GM18907 (cell line): Measurements from ENCODE around the gene NPRL2.
A peak's percentile ranks its signal among the peaks of the same experiment; 100 is the strongest.

ENCODE experiments used
- ATAC-seq: cut with Tn5 transposase; IDR thresholded peaks from one replicate; pipeline ENCODE4 v1.9.1; 2021; ENCODE audit warnings: mild to moderate bottlenecking, moderate library complexity; ENCODE audit not compliant: unreplicated experiment

NPRL2 gene

GRCh38 chr3:50373146-50374051 lies 22.8 kb upstream of the NPRL2 start:
- no peak for ATAC-seq

DNA sequence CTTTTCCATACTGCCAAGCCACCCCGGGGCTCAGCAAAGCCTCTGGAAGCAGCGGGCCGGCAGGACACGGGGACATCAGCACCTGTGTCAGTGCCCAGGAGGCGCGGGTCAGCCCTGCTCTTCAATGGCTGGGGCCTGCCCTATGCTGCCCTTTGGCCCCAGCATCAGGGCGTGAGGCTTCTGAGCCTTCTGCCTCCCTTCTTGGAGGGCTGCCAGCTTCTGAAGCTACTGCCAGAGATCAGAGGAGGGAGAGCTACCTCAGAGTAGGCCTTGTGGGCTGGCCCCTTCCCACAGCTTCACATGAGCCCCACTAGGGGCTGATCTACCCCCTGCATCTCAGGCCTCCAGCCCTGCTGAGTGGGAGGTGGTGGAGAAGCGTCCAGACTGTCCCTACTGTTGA lies 21.8 kb upstream of the NPRL2 start:
- no peak for ATAC-seq

- ATAC-seq, result no peak
These were observed 20.6 kb upstream of the NPRL2 start for GRCh38 chr3:50371133-50371685.

- ATAC-seq, result no peak
These were observed 20.0 kb upstream of the NPRL2 start for GRCh38 chr3:50370594-50370993.

DNA sequence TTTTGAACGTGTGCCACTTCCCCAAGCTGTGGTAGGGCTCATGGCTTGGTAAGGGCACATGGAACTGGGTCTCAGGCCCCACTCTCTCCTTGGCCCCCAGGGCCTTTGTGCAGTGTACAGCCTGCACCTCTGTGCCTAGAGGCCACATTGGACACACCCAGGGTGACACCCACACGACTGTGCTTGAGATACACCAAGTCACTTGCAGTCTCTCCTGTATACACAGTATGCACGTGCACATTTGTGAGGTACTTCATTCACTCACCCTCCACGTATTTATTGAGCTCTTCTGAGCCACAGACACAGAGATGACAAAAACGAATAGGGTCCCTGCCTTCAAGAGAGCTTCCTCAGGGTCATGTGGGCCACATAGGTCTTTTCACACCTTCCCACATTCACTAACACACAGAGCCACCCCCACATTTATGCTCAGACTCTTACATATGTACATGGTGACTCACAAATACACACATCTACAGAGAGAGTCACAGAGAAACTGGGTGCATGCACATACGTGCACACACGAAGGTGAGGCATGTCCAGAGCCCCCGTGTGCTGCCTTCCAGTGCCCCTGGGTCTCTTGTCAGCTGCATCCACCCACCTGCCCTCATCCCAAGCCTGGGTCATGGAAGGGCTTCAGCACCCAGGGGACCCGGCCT lies 18.6 kb upstream of the NPRL2 start:
- ATAC-seq, result no peak

- no peak for ATAC-seq
These were observed 15.3 kb upstream of the NPRL2 start for GRCh38 chr3:50365842-50366220.

DNA sequence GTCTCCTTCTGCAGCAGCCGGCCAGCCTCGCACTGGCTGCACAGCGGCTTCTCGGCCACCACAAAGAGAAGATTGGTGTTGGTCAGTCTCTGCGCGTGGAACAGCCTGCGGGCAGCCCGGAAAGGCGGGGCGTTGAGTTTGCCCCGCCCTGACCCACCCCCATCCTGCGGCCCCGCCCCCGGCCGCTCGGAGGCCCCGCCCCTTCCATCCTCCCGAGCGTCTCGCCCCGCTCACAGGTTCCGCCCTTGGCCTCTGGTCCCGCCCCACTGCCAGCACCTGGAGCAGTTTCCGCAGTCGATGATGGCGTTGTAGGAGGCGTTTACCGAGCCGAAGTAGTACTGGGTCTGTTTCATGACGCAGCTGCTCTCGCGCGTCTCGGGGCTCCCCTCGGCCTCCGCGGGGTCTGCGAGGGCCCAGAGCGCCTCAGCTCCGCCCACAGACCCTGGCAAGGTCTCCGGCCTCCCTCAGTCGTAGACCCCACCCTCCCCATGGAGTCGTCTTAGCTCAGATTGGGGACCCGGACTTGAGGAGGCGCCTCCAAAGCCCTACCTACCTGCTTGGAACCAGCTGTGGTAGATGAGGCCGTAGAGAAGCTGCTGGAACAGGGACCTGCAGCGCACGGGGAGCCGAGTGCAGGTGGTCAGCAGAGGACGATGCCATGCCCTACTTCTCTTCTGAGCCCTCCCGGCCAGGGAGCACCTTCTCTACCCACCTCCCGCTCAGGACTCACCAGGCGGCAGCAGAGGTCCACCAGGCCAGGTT lies 14.7 kb upstream of the NPRL2 start:
- peak; percentile 82 for ATAC-seq

GRCh38 chr3:50364573-50365079 lies 14.1 kb upstream of the NPRL2 start:
- peak; percentile 8 for ATAC-seq

DNA sequence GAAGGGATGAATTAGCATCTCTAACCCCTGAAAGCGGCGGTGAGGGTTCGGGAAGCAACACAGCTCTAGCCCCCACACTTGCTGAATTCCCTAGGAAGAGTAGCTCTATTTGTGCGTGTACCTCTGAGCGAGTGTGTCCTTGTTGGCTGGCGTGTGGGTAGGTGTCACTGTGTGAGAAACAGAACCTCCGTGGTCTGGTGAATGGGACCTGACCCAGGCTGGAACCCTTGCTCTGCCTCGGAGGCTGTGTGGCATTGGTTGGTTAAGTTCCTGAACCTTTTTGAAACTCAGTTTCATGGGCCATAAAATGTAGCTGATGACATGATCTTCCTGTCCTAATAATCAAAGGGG lies 9.2 kb upstream of the NPRL2 start:
- ATAC-seq, result peak; percentile 16

GRCh38 chr3:50358911-50359759 lies 8.6 kb upstream of the NPRL2 start, which contains the start of gene TMEM115:
TMEM115 (minus strand) TSS chr3:50359521; CDS start chr3:50359063, 458 bp downstream.
- peak; percentile 97 for ATAC-seq

DNA sequence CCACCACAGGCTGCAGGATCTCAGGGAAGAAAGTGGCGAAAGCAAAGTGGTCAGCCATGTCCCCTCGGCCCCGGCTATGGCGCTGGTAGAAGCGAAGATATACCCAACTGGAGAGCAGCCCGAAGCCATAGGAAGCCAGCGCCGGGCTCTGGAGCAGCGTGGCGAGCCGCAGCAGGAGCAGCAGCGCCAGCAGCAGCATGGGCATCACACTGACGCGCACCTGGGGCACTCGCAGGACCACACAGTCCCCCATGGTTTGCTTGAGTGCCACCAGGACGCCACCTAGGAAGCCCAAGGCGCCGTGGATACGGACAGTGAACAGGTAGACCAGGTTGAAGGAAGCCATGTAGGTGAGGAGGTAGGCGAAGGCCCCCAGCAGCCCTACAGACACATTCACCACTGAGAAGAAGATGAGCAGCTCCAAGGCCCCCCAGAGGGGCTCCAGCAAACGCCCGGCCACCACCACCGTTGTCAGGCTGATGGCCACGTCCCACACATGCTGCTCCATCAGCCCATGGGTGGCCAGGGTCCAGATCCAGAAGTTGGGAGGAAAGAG lies 7.9 kb upstream of the NPRL2 start:
- no peak for ATAC-seq

- ATAC-seq, result no peak
These were observed 6.9 kb upstream of the NPRL2 start for GRCh38 chr3:50357481-50357880.

DNA sequence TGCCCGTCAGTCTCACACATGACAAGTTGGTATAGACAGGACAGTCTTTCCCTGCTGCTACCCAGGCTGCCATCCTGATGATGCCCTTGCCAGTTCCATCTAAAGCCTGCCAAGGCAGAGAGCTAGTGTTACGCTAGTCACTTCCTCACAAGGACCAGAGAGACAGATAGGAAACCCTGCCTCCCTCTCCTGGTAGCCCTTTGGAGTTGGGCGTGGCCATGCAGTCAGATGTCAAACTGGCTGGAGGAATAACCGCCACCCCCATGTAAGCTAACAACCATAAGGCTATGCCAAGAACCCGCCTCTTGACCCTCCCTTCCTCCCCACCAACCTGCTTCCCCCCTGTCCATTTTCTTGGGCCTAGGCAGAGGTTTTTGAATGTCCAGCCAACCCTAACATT lies 6.0 kb upstream of the NPRL2 start:
- no peak for ATAC-seq

DNA sequence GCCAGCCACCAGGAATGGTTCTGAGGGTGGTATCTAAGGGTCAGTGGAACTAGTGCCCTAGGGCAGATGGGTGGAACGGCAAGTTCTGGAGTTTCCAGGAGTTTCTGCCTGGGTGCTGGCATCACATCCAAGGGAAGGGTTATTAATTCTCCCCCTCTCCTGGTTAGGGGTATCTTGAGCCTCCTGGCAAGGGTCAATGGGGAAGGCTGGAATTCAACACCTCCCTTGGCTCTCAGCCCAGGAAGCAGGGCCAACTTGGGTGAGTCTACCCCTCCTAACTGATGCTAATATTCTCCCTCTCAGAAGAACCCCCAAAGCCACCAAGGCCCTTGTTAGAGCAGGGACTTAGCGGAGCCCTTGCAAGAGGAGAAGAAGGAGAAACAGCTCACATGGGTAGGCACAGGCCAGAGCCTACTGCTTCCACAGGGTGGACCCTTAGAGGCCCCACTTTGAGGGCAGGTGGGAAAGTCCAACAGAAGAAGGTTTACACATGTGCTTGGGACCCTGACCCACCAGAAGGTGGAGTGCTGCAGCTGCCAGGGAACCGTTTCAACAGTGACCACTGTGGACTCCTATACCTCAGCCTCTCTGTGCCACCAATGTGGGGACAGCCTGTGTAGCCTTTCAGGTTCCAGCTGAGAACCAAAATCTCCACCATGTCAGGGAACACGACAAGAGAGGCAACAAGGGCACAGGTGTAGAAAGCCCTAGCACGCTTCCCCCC lies 5.4 kb upstream of the NPRL2 start:
- ATAC-seq, result no peak

DNA sequence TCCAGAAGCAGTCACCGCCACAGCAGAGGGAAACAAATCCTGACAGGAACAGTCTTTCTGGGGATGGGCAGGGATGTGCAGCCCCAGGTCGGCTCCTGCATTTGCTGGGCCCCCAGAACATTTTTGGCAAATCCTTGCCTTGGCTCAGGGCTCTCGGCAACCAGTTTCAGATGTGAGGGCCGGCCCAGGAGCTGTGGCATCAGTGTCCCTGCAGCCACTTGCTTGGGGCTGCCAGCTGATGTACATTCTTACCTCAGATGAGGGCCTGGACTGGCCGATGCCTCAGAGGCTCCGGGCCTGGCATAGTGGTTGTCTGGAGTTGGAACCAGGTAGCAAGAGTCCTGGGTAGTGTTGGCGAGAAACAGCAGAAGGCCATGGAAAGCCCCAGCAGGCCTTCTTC lies 4.3 kb upstream of the NPRL2 start:
- ATAC-seq, result no peak

DNA sequence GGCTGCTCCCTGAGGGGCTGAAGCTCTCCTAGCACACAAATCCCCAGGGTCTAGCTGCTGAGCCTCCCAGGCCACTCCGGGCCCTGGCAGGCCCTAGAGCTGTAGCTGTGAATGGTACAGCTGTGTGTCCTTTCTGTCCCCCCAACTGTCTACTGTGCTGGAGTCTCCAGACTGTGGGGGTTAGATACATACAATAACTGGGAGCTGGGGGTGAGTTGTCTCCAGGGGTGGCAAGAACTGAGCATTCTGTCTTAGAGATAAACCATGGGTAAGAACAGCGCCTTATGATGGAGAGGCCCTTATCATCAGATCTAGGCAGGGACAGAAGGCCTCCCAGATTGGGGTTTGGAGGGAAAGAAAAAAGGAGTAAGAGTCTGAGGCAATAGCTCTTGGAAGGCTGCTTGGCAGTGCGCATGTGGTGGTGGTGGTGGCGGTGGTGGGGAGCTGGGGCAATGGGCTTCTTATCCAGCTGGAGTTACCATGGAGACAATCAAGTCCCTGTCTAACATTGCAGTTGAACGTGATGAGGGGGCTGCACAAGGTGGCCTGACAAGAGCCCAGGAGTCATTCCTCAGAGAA lies 3.7 kb upstream of the NPRL2 start:
- no peak for ATAC-seq

DNA sequence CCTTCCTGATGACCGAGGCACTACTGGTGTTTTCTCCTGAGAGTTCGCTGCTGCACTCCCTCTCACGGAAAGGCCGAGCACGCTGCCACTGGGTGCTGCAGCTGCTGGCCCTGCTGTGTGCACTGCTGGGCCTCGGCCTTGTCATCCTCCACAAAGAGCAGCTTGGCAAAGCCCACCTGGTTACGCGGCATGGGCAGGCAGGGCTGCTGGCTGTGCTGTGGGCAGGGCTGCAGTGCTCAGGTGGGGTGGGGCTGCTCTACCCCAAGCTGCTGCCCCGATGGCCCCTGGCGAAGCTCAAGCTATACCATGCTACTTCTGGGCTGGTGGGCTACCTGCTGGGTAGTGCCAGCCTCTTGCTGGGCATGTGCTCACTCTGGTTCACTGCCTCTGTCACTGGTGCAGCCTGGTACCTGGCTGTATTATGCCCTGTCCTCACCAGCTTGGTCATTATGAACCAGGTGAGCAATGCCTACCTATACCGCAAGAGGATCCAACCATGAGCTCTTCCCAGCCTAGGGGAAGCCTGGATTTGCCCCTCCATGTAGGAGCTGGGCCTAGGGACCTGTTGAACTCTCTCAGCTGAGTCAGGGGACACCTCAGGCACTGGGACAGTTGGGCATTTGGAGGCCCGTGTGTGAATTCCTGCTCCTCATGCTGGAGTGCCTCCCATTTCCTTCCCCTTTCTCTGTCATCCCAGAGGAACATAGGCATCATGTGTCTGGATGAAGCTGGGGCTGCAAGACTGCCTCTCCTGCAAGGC lies 2.9 kb upstream of the NPRL2 start:
- ATAC-seq, result no peak

DNA sequence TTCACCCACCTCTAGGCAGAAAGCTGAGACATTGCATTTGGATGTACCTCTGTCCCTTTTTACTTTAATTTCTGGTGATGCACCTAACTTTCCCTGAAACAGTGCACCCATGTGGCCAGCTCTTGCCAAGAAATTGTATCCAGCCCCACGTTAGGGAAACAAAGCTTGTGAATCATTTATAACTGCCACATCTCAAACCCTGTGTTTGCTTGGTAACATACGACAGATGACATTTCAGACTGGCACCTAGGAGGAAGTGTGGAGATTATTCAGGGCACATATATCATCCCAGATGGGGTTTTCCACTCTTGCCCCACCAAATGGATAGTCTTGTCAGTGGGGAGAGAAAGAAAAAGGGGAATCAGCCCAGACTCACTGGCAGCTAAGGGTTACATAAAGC lies 2.2 kb upstream of the NPRL2 start:
- no peak for ATAC-seq
